GM12878 (cell line): Measurements from ENCODE around the gene COL19A1. TPM values are rescaled to one million over a fixed set of nuclear protein-coding genes. Genes with fewer than 3 reads are reported as not detected.

Experiments used
- BMI1 ChIP-seq: fragments of 450-650 bp; IDR thresholded peaks from 2 replicates; pipeline ENCODE4 v1.6.1; 2016; ENCODE audit warnings: mild to moderate bottlenecking, moderate library complexity, borderline replicate concordance
- CBX5 ChIP-seq: sonication (generic); IDR thresholded peaks from 2 replicates; pipeline ENCODE4 v1.6.1; 2016; ENCODE audit warnings: low read depth, moderate library complexity, mild to moderate bottlenecking, inconsistent platforms
- EED ChIP-seq: sonication (generic); IDR thresholded peaks from 2 replicates; pipeline ENCODE4 v1.6.1; 2016; ENCODE audit warnings: antibody characterized with exemption, low read depth
- IRF4 ChIP-seq: IDR thresholded peaks from 2 replicates; pipeline ENCODE4 v1.6.1; 2011; ENCODE audit warnings: low read depth, low read length
- MTA3 ChIP-seq: IDR thresholded peaks from 2 replicates; pipeline ENCODE4 v1.6.1; 2012; ENCODE audit warnings: low read length, inconsistent platforms, borderline replicate concordance
- NR2C1 ChIP-seq: fragments of 450-650 bp; IDR thresholded peaks from 2 replicates; pipeline ENCODE4 v1.6.1; 2017; ENCODE audit warnings: antibody characterized with exemption, mild to moderate bottlenecking, moderate library complexity
- PAX8 ChIP-seq: fragments of 450-650 bp; IDR thresholded peaks from 2 replicates; pipeline ENCODE4 v1.6.1; 2017; ENCODE audit warnings: mild to moderate bottlenecking, moderate library complexity
- POLR2A ChIP-seq: IDR thresholded peaks from 2 replicates; pipeline ENCODE4 v1.6.1; 2011; ENCODE audit warnings: low read depth, mild to moderate bottlenecking, low read length
- POLR2AphosphoS2 ChIP-seq: IDR thresholded peaks from 2 replicates; pipeline ENCODE4 v1.6.1; 2011; ENCODE audit warnings: low read depth, mild to moderate bottlenecking, low read length, improper control_type of control experiment, moderate library complexity
- PRDM15 ChIP-seq: fragments of 450-650 bp; formaldehyde crosslinking; IDR thresholded peaks from 2 replicates; pipeline ENCODE4 v1.4.0; 2020; ENCODE audit warnings: mild to moderate bottlenecking, moderate library complexity
- RELB ChIP-seq: fragments of 450-650 bp; IDR thresholded peaks from 2 replicates; pipeline ENCODE4 v1.6.1; 2017; ENCODE audit warnings: low read depth, mild to moderate bottlenecking, moderate library complexity
- SMC3 ChIP-seq: IDR thresholded peaks from 2 replicates; pipeline ENCODE4 v1.6.1; 2011; ENCODE audit warnings: low read length, improper control_type of control experiment, borderline replicate concordance
- SREBF2 ChIP-seq: IDR thresholded peaks from 2 replicates; pipeline ENCODE4 v1.6.1; 2012; ENCODE audit warnings: mild to moderate bottlenecking, low read length
- SRF ChIP-seq, 2 experiments: IDR thresholded peaks; 2 replicates each; pipeline ENCODE4 v1.6.1; 2011; ENCODE audit warnings: low read depth in 2 of 2, low read length in 2 of 2, mild to moderate bottlenecking in 1 of 2, moderate library complexity in 1 of 2
- ZBTB11 ChIP-seq: fragments of 450-650 bp; formaldehyde crosslinking; IDR thresholded peaks from 2 replicates; pipeline ENCODE4 v1.5.0; 2022; ENCODE audit warnings: mild to moderate bottlenecking, missing genetic modification characterization
- polyA plus RNA-seq, 11 experiments: library from polyadenylated mRNA; depleted of rRNA in 4 of 11; unstranded in 6 of 11; stranded (reverse) in 5 of 11; fragments of >200 nt; fragmentation: Nextera tagmentation in 4 of 11; fragmentation: Illumina TruSeq in 1 of 11; extraction: Ambion mirVana in 4 of 11; extraction: Trizol in 1 of 11; gene quantifications; 1 replicate in 1 of 11; 2 replicates in 10 of 11; pipeline versions ENCODE4 v1.2.1 to v1.2.3, GENCODE V29; 2011 to 2016; ENCODE audit warnings: inconsistent platforms in 2 of 11, missing spikeins in 2 of 11, low read depth in 1 of 11
- total RNA-seq, 4 experiments: library from RNA; depleted of rRNA in 3 of 4; stranded (reverse); fragments of >200 nt in 3 of 4; fragmentation: Illumina TruSeq in 1 of 4; extraction: Trizol in 1 of 4; gene quantifications; 2 replicates each; pipeline versions ENCODE4 v1.2.1 to v1.2.3, GENCODE V29; 2013 to 2021
- TF ChIP-seq, protein P1 (sequence below): fragments of 450-650 bp; IDR thresholded peaks from 2 replicates; pipeline ENCODE4 v1.6.1; 2017; ENCODE audit warnings: mild to moderate bottlenecking, low read depth, inconsistent platforms; ENCODE audit not compliant: poor library complexity, severe bottlenecking

COL19A1 gene
- total and polyA plus RNA-seq, 10 of the 15 experiments (the other 5 are each of a cell fraction or from before 2014, with no cell fraction given) = 1.1 to 13.5 (median 4.1) TPM

DNA sequence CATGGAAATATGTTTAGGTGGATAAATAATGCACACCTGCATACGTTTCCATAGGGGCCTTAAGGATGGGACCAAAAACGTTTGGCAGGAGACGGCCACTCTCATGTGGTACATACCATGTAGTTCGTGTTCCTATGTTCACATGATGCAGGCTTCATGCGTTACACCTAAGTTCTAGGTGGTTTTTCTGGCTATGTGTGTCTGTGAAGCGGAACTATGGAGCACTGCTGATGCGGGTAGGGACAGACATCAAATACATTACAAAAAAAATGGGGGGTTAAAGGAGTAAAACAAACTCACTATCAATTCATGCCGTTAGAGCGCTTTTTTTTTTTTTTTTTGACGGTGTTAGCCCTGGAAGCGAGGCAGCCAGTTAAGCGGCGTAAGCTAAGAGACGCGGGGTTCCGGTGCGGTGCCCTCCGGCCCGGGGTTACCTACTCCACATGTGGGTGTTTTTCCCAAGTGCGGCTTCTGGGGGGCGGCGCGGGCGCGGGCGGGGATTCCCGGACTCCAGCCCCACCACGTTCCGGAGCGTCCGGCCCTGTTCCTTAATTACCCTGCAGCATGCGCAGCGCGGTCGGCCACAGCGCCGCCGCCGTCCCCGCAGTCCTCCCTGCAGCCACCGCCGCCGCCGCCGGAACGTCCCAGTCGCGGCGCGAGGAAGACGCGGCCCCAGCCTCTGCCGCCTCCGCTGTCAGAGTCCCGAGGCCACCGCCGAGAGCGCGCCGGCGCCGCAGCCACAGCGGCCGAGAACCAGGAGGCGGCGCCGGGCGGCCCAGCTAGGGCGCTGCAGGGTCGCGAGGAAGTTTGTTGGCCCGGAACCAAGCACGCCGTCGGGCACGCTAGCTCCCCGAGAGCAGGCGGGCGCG is 648 bp downstream of the COL19A1 start (continued):
- TF ChIP-seq, protein P1, sequence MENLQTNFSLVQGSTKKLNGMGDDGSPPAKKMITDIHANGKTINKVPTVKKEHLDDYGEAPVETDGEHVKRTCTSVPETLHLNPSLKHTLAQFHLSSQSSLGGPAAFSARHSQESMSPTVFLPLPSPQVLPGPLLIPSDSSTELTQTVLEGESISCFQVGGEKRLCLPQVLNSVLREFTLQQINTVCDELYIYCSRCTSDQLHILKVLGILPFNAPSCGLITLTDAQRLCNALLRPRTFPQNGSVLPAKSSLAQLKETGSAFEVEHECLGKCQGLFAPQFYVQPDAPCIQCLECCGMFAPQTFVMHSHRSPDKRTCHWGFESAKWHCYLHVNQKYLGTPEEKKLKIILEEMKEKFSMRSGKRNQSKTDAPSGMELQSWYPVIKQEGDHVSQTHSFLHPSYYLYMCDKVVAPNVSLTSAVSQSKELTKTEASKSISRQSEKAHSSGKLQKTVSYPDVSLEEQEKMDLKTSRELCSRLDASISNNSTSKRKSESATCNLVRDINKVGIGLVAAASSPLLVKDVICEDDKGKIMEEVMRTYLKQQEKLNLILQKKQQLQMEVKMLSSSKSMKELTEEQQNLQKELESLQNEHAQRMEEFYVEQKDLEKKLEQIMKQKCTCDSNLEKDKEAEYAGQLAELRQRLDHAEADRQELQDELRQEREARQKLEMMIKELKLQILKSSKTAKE = no peak
- TF ChIP-seq NR2C1 (no peak), SMC3 (no peak), RELB (no peak; the same call in 1 of the 2 replicates), SREBF2 (no peak), PAX8 (no peak), ZBTB11 (CRISPR knock-in tag) (peak; percentile 40), POLR2A (peak; percentile 87), PRDM15 (CRISPR knock-in tag) (no peak), EED (no peak; the same call in 1 of the 2 replicates), IRF4 (no peak), MTA3 (no peak), POLR2AphosphoS2 (no peak), SRF (IDR thresholded peaks at IDR 0.05; ENCODE audit: low read depth in 2 of 2, low read length in 2 of 2) (no peak), BMI1 (no peak), CBX5 (peak; percentile 96)
